Endothelial cell of umbilical vein (primary cell): Measurements from ENCODE around the gene FARP1. TPM values are rescaled to one million over a fixed set of nuclear protein-coding genes. Genes with fewer than 3 reads are reported as not detected.

Experiments used
- BruUV-seq: library from RNA; stranded (reverse); fragments of 400-500 nt; replicated peaks from 2 replicates; lab custom pipeline; 2021; lab: Mats Ljungman, UMichigan
- CTCF ChIA-PET: fragments of 300-600, 350-600 bp; sonication (Branson Sonifier 250); formaldehyde crosslinking; loops from one replicate; lab custom pipeline; 2021; ENCODE audit warnings: antibody characterized with exemption, inconsistent platforms; lab: Charles Lee
- POLR2A ChIA-PET: fragments of 300-600, 350-600 bp; sonication (Branson Sonifier 250); formaldehyde crosslinking; loops from one replicate; lab custom pipeline; 2021; ENCODE audit warnings: antibody characterized with exemption, inconsistent platforms; lab: Charles Lee
- DNase-seq: peaks from one replicate; pipeline ENCODE4 v3.0.0-alpha.2; 2011; ENCODE audit warnings: low read depth, low spot score
- FAIRE-seq: peaks from 2 replicates; lab custom pipeline; 2011; peaks lifted over from hg19 to GRCh38; lab: Jason Lieb, UNC
- H2AFZ ChIP-seq: 2 replicates; pipeline ENCODE4 v1.6.0; 2012; ENCODE audit warnings: low read depth, low read length, control low read depth, inconsistent platforms
- H3K27ac ChIP-seq: 2 replicates; pipeline ENCODE4 v1.5.1; 2011; ENCODE audit warnings: low read depth, mild to moderate bottlenecking, control low read depth, low read length, moderate library complexity; ENCODE audit not compliant: insufficient read depth
- H3K27me3 ChIP-seq, 2 experiments: 2 replicates each; pipeline versions ENCODE4 v1.6.0 to v1.6.1; 2011; ENCODE audit warnings: low read length in 2 of 2, mixed read lengths in 1 of 2; ENCODE audit not compliant: control insufficient read depth in 2 of 2, insufficient read depth in 2 of 2
- H3K36me3 ChIP-seq, 2 experiments: 2 replicates in 1 of 2; 3 replicates in 1 of 2; pipeline ENCODE4 v1.5.1; 2011; ENCODE audit warnings: low read length in 2 of 2, mild to moderate bottlenecking in 1 of 2, moderate library complexity in 1 of 2; ENCODE audit not compliant: control insufficient read depth in 2 of 2, insufficient read depth in 2 of 2; ENCODE audit errors: extremely low read depth in 1 of 2
- H3K4me1 ChIP-seq: 3 replicates; pipeline ENCODE4 v1.5.1; 2011; ENCODE audit warnings: mild to moderate bottlenecking, low read length; ENCODE audit not compliant: control insufficient read depth, insufficient read depth; ENCODE audit errors: extremely low read depth
- H3K4me2 ChIP-seq: 2 replicates; pipeline ENCODE4 v1.6.1; 2011; ENCODE audit warnings: low read length, control low read depth, mixed read lengths; ENCODE audit not compliant: insufficient read depth
- H3K4me3 ChIP-seq, 3 experiments: fragments of 200-600 bp in 1 of 3; sonication (generic), shearing (Covaris generic) in 1 of 3; replicated peaks in 1 of 3; 2 replicates each; pipeline ENCODE4 v1.5.1; 2011 to 2016; ENCODE audit warnings: control low read depth in 3 of 3, low read length in 3 of 3, mild to moderate bottlenecking in 2 of 3, inconsistent platforms in 1 of 3, low read depth in 1 of 3, moderate library complexity in 1 of 3; ENCODE audit not compliant: insufficient read depth in 1 of 3
- H3K79me2 ChIP-seq: 2 replicates; pipeline ENCODE4 v1.6.0; 2012; ENCODE audit warnings: low read length, inconsistent platforms; ENCODE audit not compliant: control insufficient read depth, insufficient read depth
- H3K9ac ChIP-seq: replicated peaks from 2 replicates; pipeline ENCODE3; 2011; ENCODE audit warnings: low read length, control low read depth; ENCODE audit not compliant: insufficient read depth; ENCODE audit errors: extremely low read depth
- H3K9me1 ChIP-seq: replicated peaks from 3 replicates; pipeline ENCODE4 v1.6.0; 2011; ENCODE audit warnings: mild to moderate bottlenecking, low read length; ENCODE audit not compliant: control insufficient read depth, insufficient read depth; ENCODE audit errors: extremely low read depth
- H3K9me3 ChIP-seq: replicated peaks from 2 replicates; pipeline ENCODE4 v1.5.1; 2012; ENCODE audit warnings: low read length, inconsistent platforms; ENCODE audit not compliant: control insufficient read depth, insufficient read depth
- H4K20me1 ChIP-seq: replicated peaks from 2 replicates; pipeline ENCODE3; 2011; ENCODE audit warnings: mild to moderate bottlenecking, low read length; ENCODE audit not compliant: control insufficient read depth, insufficient read depth; ENCODE audit errors: extremely low read depth
- CTCF ChIP-seq, 2 donors: IDR thresholded peaks; 1 replicate in 1 of 2; 2 replicates in 1 of 2; pipeline ENCODE4 v1.5.1; 2011; ENCODE audit warnings: low read length in 2 of 2, mild to moderate bottlenecking in 2 of 2, moderate library complexity in 2 of 2, control low read depth in 1 of 2, inconsistent platforms in 1 of 2, low read depth in 1 of 2; ENCODE audit not compliant: insufficient read depth in 1 of 2; ENCODE audit errors: extremely low read depth in 1 of 2
- EZH2 ChIP-seq: IDR thresholded peaks from 2 replicates; pipeline ENCODE4 v1.6.1; 2012; ENCODE audit warnings: borderline replicate concordance, low read depth, mild to moderate bottlenecking, moderate library complexity, low read length, inconsistent platforms; ENCODE audit not compliant: severe bottlenecking
- FOS ChIP-seq: IDR thresholded peaks from 2 replicates; pipeline ENCODE4 v1.6.1; 2011; ENCODE audit warnings: mild to moderate bottlenecking, low read length, moderate library complexity, borderline replicate concordance; ENCODE audit not compliant: insufficient read depth
- GATA2 ChIP-seq: IDR thresholded peaks from 2 replicates; pipeline ENCODE4 v1.7.0; 2011; ENCODE audit warnings: low read depth, mild to moderate bottlenecking, moderate library complexity, mixed read lengths, low read length; ENCODE audit not compliant: insufficient read length, insufficient read depth
- JUN ChIP-seq: IDR thresholded peaks from 2 replicates; pipeline ENCODE4 v1.6.1; 2011; ENCODE audit warnings: borderline replicate concordance, low read depth; ENCODE audit not compliant: insufficient read length, insufficient read depth
- POLR2A ChIP-seq: IDR thresholded peaks from 2 replicates; pipeline ENCODE4 v1.6.1; 2012; ENCODE audit warnings: low read depth, mild to moderate bottlenecking, control low read depth, low read length
- POLR2AphosphoS5 ChIP-seq: IDR thresholded peaks from 2 replicates; pipeline ENCODE4 v1.6.1; 2012; ENCODE audit warnings: low read depth, mild to moderate bottlenecking, control low read depth, low read length, moderate library complexity; ENCODE audit not compliant: insufficient read depth
- dilution Hi-C: fragments of 300-500 bp; cut with MboI; formaldehyde crosslinking; loops from one replicate; pipeline ENCODE4 v1.15.0; 2019; ENCODE audit warnings: low sequenced_read_pairs; ENCODE audit not compliant: extremely low pct_ligation_motif_present
- intact Hi-C: fragments of 100-400 bp; cut with micrococcal nuclease; formaldehyde crosslinking; loops from one replicate; pipeline ENCODE4 v1.10.0; 2022
- polyA plus RNA-seq, 4 experiments: library from polyadenylated mRNA; depleted of rRNA in 3 of 4; stranded (reverse) in 3 of 4; unstranded in 1 of 4; fragments of >200 nt; gene quantifications; 2 replicates each; pipeline versions ENCODE4 v1.2.1 to v1.2.3, GENCODE V29; 2011 to 2012; ENCODE audit warnings: missing spikeins in 1 of 4
- total RNA-seq: library from RNA; stranded (reverse); gene quantifications from 2 replicates; pipeline ENCODE4 v1.2.3, GENCODE V29; 2021
- TF ChIP-seq, protein P1 (sequence below): IDR thresholded peaks from 2 replicates; pipeline ENCODE4 v1.6.1; 2011; ENCODE audit not compliant: insufficient read depth, insufficient read length

The FARP1 gene
- total and polyA plus RNA-seq, 2 donors (not counting 3 experiments of a cell fraction or from before 2014, with no cell fraction given), result 19.0 to 77.7 TPM

DNA sequence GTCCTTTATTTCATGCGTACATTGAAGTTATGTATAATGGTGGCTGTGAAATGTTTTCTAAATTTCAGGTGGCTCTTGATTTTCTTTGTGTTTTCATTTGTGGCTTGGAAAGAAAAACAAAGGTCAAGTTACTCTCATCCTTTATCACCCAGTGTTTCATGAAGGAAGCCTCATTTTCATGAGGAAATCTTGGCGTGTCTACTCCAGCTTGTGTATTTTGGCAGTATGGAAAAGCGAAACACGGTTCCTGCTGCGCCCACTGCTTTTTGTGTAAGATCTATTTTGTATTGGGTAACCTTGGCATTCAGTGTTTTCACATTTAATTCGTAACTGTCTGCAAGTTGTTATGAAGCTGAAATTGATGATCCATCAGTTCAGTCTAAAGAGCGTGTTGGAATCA is 181.2 kb downstream of the FARP1 start:
- Histone ChIP-seq H3K4me2 (no peak overlapping the region), H3K4me3 (no peak overlapping the region), H3K9me1 (no peaks in the 10 kb centered on the region), H3K36me3 (no peaks in the 10 kb centered on the region), H3K9ac (no peak overlapping the region), H3K9me3 (no peaks in the 10 kb centered on the region), H3K27me3 (no peaks in the 10 kb centered on the region), H4K20me1 (no peaks in the 10 kb centered on the region), H2AFZ (no peak overlapping the region), H3K79me2 (no peaks in the 10 kb centered on the region), H3K27ac (no peak overlapping the region), H3K4me1 (no peaks in the 10 kb centered on the region)
- BruUV-seq, result no TSS peak
- ChIA-PET POLR2A (no interaction called here), CTCF (no interaction called here)
- DNase-seq (peak; percentile 12), FAIRE-seq (no peak)
- dilution Hi-C loops, result no loop called here
- TF ChIP-seq EZH2 (no peak), GATA2 (no peak), POLR2A (no peak), POLR2AphosphoS5 (no peak), CTCF (IDR thresholded peaks at IDR 0.05; ENCODE audit: extremely low read depth in 1 of 2, insufficient read depth in 1 of 2, low read depth in 1 of 2, low read length in 2 of 2) (no peak), JUN (no peak), FOS (no peak)
- TF ChIP-seq, protein P1, sequence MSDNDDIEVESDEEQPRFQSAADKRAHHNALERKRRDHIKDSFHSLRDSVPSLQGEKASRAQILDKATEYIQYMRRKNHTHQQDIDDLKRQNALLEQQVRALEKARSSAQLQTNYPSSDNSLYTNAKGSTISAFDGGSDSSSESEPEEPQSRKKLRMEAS, result no peak
- intact Hi-C loops, result no loop called here
